H1 (cell line): ENCODE data around the gene NR2C2AP. TPM values are rescaled to one million over a fixed set of nuclear protein-coding genes. Genes with fewer than 3 reads are reported as not detected.

Experiments used
- ASH2L ChIP-seq: fragments of 200-600, 300-600 bp; sonication (generic); IDR thresholded peaks from one replicate; pipeline ENCODE4 v1.7.1; 2017; ENCODE audit warnings: low read length
- BACH1 ChIP-seq: IDR thresholded peaks from 2 replicates; pipeline ENCODE4 v1.6.1; 2012; ENCODE audit warnings: low read length, improper control_type of control experiment
- CEBPB ChIP-seq: IDR thresholded peaks from 2 replicates; pipeline ENCODE4 v1.6.1; 2012; ENCODE audit warnings: low read depth, low read length
- RXRA ChIP-seq: IDR thresholded peaks from 2 replicates; pipeline ENCODE4 v1.6.1; 2011; ENCODE audit warnings: low read depth, mild to moderate bottlenecking, low read length, moderate library complexity; ENCODE audit not compliant: insufficient read depth
- SIX5 ChIP-seq: IDR thresholded peaks from 2 replicates; pipeline ENCODE4 v1.6.1; 2011; ENCODE audit warnings: mild to moderate bottlenecking, low read depth, low read length
- SP1 ChIP-seq: IDR thresholded peaks from 2 replicates; pipeline ENCODE4 v1.6.1; 2011; ENCODE audit warnings: low read depth, low read length
- YY1 ChIP-seq: IDR thresholded peaks from 2 replicates; pipeline ENCODE4 v1.6.1; 2011; ENCODE audit warnings: low read depth, mild to moderate bottlenecking, low read length
- polyA plus RNA-seq, 7 experiments: library from polyadenylated mRNA; depleted of rRNA in 3 of 7; stranded (reverse) in 5 of 7; unstranded in 2 of 7; fragments of >200 nt in 5 of 7; fragments of 200-250 nt in 2 of 7; gene quantifications; 1 replicate in 5 of 7; 2 replicates in 1 of 7; 4 replicates in 1 of 7; pipeline versions ENCODE4 v1.2.1 to v1.2.3, GENCODE V29; 2011 to 2013; ENCODE audit warnings: missing spikeins in 2 of 7, mixed read lengths in 2 of 7
- total RNA-seq: library from RNA; stranded (reverse); fragmentation: NEBNext Ultra II Directional; extraction: Animal tissue kit (Norgen Biotek cat#: 25700); gene quantifications from 2 replicates; pipeline ENCODE4 v1.2.1, GENCODE V29; 2021
- TF ChIP-seq, protein P1 (sequence below): IDR thresholded peaks from 2 replicates; pipeline ENCODE4 v1.6.1; 2012; ENCODE audit warnings: inconsistent platforms

NR2C2AP gene
- total and polyA plus RNA-seq, 2 of the 8 experiments (the other 6 are each of a cell fraction or from before 2014, with no cell fraction given), result 16.4 to 20.5 TPM

DNA sequence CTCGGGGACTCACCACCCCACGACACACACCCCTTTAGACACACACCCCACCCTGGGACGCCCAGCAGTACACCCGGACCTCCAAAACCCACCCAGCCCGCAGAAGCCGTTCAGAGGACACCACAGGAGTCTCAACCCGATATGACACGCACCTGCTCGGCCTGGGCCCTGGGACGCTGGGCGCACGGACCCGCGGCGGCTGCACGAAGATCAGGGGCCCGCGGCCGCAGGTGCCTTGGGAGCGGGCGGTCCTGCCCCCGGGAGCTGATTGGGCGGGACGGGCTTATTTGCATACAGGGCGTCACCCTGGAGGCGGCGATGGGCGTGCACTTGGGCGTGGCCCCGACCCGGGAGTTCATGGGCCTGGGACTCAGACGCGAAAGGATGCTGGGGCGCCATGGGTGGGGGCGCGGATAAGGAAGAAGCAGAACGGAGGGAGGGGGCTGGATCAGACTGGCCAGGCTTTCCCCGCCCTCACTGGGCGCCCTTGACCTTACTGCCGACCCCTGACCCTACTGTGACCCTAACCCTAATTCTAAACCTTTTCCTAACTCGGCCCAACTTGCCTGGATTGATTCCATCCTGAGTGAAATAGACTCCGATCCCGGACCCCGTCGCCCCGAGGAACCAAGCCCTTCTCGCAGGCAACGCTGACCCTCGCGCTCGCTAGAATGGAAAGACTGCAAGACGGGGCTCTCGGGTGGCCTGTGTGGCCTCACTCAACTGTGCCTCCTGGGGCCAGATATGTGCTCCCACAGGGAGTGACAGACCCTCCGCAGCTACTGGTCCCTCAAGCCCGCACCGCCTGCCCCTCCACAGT is 33.0 kb downstream of the NR2C2AP start, which contains the start of gene MEF2B (continued):
- TF ChIP-seq SIX5, result no peak
- no peak for TF ChIP-seq CEBPB
- no peak for TF ChIP-seq BACH1
- peak; percentile 34 for TF ChIP-seq ASH2L
- TF ChIP-seq YY1, result 0 out of 2 replicates have a peak, but pooled peaks have one; percentile 12
- peak; percentile 69; the same call in 1 of the 2 replicates for TF ChIP-seq SP1
- TF ChIP-seq RXRA, result peak; percentile 62; the same call in 1 of the 2 replicates
- TF ChIP-seq, protein P1, sequence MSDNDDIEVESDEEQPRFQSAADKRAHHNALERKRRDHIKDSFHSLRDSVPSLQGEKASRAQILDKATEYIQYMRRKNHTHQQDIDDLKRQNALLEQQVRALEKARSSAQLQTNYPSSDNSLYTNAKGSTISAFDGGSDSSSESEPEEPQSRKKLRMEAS, result peak; percentile 57; the same call in 1 of the 2 replicates
